ENCODE results near the gene IDE. TPM values are rescaled to one million over a fixed set of nuclear protein-coding genes. Genes with fewer than 3 reads are reported as not detected.

The IDE gene
- total and polyA plus RNA-seq, 10 of the 15 experiments (the other 5 are each of a cell fraction or from before 2014, with no cell fraction given): 11.6 to 54.5 (median 33.6) TPM

GRCh38 chr10:92517034-92517655, 56.7 kb downstream of the IDE start (continued):
- TF ChIP-seq CTCF (IDR thresholded peaks at IDR 0.05 in 2 of 3, conservative IDR thresholded peaks at IDR 0.05 in 1 of 3; ENCODE audit: control insufficient read depth in 2 of 3, extremely low read depth in 1 of 3, insufficient read depth in 1 of 3, low read depth in 3 of 3, low read length in 3 of 3) (peak; percentile 69 to 81 (median 74)), MLLT1 (IDR thresholded peaks at IDR 0.05) (peak; percentile 64; the same call in 1 of the 2 replicates), CEBPZ (IDR thresholded peaks at IDR 0.05; ENCODE audit: low read depth, low read length) (no peak), RELA (IDR thresholded peaks at IDR 0.05; ENCODE audit: borderline replicate concordance, partially characterized antibody) (peak; percentile 29), E2F8 (IDR thresholded peaks at IDR 0.05; ENCODE audit: low read depth, partially characterized antibody) (no peak), ZNF384 (IDR thresholded peaks at IDR 0.05; ENCODE audit: borderline replicate concordance, low read depth, low read length) (no peak), JUND (IDR thresholded peaks at IDR 0.05; ENCODE audit: low read depth, low read length) (no peak), PRDM15 (CRISPR knock-in tag; IDR thresholded peaks at IDR 0.05) (no peak), HSF1 (IDR thresholded peaks at IDR 0.05; ENCODE audit: low read depth, low read length) (no peak), ZSCAN29 (IDR thresholded peaks at IDR 0.05) (no peak), ZNF622 (IDR thresholded peaks at IDR 0.05) (no peak), ETV6 (conservative IDR thresholded peaks at IDR 0.05 in 1 of 2, IDR thresholded peaks at IDR 0.05 in 1 of 2; ENCODE audit: borderline replicate concordance in 1 of 2, low read depth in 1 of 2) (no peak)

All from GM12878 (cell line).